Femur (tissue), 1 donor: ENCODE measurements around the gene FN3KRP.

Source experiments
- DNase-seq: peaks from one replicate; pipeline ENCODE4 v3.0.0-alpha.2; 2017

FN3KRP gene, protein sequence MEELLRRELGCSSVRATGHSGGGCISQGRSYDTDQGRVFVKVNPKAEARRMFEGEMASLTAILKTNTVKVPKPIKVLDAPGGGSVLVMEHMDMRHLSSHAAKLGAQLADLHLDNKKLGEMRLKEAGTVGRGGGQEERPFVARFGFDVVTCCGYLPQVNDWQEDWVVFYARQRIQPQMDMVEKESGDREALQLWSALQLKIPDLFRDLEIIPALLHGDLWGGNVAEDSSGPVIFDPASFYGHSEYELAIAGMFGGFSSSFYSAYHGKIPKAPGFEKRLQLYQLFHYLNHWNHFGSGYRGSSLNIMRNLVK

DNA sequence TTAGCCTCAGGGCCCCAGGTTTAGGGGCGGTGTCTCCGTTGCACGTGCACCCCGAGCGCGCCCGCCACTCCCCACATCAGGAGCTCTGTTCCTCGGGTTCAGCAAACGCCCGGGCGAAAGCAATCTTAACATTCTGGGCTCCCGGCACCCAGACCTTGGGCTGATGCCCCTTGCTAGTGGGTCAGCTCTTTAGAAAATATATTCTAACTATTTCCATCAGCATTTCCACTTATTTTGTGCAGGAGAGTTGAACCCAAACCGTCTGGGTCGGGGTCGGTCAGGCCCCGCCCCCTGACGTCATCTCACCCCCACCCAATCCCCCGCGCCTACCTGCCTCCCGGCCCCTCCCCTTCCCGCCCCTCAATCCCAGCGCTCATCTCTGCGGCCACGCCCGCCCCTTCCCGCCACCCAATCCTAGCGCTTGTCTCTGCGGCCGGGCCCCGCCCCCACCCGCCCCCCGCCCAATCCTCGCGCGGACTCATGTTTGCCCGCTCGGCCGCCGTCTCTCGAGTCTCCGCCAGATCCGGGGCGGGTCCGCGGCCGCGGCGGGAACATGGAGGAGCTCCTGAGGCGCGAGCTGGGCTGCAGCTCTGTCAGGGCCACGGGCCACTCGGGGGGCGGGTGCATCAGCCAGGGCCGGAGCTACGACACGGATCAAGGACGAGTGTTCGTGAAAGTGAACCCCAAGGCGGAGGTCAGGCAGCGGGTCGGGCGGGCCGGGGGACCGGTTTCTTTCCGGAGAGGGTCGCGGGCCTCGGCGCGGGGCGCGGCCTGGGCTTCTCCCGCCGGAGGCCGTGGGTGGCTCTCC, at the start of gene FN3KRP:
Gene FN3KRP, plus strand, starts transcription at position 504 of the 808 bp plus-strand sequence. Its CDS starts 50 bp downstream, at position 554.
- peak; percentile 98 for DNase-seq

DNA sequence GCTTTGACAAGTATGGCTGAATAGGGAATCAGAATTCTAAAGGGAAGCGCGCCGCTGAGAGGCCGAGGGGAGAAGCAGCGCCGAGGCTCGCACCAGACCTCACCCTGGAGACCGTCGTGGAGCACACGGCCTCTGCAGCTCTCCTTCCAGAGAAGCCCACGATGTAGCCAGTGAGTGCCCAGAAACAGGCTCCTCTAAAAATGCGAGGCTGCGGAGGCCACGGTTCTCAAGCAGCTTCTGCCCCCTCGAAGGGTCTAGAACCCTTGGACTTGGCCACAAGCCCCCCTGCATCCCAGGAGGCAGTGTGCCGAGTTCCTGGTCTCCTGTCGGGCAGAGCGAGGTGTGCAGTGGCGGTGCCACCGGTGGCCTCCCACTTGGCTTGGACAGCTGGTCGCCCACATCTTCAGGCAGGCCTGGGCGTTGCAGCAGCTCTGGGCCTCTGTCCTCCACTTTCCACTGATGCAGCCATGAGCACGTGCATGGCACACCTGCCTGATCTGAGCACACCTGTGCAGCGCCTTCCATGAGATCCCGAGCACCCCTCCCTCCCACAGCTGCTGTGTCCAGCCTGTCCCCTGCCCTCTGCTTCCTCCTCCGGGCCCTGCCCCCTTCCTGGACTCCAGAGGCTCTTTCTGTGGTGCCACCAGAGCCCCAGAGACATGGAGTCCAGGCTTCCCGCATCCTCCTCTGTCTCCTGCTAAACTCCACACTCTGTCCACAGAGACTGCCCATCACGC, 49.4 kb upstream of the FN3KRP start:
- no peak for DNase-seq

DNA sequence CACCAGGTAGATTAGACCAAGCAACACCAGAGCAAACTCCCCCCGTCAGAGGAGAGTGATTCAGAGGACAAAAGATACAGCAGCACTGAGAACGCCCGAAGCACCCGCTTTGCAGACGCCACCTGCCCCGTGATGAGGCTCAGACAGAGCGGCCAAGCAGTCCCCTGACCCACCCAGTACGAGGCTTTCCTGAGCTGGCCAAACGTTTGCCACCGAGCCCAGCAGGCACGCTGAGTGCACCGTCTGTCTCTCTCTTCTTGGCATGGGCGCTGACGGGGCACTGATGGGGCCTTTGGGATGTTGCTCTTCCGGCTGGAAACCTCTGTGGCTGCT, 48.9 kb upstream of the FN3KRP start:
- DNase-seq = no peak

DNA sequence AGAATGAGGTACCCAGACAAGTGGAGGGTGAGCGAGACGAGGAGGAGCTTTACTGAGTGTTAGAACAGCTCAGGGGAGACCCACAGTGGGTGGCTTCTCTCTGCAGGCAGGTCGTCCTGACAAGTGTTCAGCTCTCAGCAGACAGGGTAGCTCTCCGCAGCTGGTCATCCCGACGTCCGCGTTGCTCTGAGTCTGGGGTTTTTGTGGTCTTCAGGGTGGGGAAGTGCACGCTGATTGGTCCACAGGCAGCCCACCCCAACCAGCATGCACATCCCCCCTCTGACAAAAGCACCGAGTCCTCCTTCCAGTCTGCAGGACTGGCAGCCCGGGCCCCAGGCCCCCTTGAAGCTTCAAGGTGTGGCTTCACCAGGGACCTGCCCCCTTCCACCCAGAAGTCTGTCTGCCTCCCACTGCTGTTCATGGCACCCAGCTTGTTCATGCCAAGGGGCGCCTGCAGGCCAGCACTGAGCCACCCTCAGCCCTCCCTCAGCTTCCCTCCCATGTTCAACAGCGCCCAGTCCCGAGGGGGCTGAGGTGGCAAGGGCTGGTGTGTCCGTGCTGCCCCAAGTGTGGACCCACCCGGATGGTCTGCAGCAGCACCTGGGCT, 48.4 kb upstream of the FN3KRP start:
- no peak for DNase-seq

DNA sequence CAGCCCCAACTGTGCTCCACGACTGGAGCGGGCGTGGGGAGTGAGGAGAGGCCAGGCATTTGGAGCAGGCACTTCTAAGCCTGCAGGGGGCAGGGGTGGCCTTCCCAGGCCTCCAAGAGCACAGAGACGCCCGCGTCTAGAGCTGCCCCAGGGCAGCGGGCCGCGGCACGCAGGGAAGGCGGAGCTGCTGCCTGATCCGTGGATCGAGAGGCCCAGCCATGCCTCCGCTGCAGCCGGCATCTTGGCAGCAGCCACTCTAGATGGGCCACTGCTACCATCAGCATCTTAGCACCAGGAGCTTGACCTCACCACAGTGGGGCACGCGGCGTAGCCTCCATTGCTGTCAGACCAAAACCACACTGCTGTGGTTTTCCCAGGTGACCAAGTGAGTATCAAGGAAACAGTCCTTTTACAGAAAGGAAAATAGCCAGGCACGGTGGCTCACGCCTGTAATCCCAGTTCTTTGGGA, 47.8 kb upstream of the FN3KRP start:
- DNase-seq = peak; percentile 67

DNA sequence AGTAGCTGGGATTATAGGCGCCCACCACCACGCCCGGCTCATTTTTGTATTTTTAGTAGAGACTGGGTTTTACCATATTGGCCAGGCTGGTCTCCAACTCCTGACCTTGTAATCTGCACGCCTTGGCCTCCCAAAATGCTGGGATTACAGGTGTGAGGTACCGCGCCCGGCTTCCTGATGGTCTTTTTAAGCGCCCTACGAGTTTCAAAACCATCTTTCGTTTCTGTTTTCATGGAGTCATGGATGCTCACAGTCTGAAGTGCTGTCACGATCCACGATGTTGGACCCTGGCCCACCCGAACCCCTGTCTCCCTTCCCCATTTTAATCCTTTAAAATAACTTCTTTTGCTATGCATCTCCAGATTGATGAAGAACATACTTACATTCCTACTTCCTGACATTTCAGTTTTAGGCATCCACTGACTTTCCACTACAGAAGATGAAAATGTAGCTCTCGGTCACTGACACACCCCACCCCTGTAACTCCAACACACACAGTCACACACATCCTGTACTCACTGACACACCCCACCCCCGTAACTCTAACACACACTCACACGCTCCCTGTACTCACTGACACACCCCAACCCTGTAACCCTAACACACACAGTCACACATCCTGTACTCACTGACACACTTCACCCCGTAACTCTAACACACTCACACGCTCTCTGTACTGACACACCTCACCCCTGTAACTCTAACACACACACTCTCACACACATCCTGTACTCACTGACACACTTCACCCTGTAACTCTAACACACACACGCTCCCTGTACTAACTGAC, 45.6 kb upstream of the FN3KRP start:
- DNase-seq = no peak

DNA sequence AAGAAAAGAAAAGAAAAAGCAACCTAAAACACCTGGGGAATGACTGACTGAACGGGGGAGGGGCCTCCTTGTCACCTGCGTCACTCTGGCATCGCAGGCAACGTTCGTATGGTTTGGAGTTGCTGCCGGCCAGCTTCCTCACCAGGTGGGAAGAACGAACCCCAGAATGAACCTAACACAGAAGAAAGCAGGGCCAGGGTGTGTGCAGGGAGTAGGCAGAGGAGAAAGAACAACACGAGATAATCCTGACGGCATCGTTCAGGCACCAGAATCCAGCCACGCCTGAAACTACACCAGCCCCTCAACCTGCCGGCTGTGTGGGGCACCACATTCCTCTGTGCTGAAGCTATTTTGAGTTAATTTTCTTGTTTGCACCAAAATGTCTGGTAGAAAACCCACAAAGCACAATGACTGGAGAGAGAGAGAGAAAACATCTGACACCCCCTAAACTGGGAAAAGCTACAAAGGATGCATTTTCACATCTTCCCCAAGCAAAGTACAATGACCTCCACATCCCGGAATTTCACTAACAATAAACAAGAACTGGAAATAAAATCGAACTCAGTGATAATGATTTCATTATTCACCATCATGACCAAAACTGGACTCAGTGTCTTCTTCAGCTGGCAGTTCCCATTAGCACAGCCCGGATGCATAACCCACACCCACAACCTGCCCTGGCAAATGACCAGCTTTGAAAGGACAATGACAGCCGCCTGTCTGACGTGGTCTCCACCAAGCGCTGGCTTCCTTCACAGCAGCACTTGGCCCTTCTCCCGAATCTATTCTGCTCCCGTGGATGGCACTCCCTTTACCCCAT, 41.6 kb upstream of the FN3KRP start:
- DNase-seq = no peak

DNA sequence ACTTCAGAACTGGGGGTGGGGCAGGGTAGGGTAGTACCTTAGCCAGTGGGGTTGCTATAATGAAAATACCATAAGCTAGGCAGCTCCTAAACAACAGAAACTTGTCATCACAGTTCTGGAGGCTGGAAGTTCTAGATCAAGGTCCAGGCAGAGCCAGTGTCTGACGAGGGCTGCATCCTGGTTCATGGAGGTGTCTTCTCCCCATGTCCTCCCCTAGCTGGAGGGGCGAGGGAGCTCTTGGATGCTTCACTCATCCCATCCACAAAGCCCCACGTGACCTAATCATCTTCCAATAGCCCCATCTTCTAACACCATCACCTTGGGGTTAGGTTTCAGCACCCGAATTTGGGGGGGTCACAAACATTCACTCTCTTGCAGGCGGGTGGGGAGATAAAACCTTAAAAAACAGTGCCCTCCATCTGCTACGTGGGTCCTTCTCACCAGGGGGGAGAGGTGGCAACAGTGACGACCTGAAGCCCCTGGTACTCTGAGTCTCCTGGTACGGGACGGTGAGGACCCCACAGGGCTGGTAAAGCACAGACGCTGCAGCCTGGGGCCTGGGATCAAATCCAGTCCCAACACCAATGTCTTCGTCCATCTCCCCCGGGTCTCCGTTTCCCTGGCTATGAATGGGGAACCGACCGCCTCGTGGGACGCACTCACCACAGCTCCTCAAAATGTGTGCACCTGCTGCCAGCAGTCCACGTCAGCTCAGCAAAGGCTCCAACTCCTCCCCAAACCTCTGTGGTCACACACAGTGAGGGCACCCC, 40.8 kb upstream of the FN3KRP start:
- no peak for DNase-seq

DNA sequence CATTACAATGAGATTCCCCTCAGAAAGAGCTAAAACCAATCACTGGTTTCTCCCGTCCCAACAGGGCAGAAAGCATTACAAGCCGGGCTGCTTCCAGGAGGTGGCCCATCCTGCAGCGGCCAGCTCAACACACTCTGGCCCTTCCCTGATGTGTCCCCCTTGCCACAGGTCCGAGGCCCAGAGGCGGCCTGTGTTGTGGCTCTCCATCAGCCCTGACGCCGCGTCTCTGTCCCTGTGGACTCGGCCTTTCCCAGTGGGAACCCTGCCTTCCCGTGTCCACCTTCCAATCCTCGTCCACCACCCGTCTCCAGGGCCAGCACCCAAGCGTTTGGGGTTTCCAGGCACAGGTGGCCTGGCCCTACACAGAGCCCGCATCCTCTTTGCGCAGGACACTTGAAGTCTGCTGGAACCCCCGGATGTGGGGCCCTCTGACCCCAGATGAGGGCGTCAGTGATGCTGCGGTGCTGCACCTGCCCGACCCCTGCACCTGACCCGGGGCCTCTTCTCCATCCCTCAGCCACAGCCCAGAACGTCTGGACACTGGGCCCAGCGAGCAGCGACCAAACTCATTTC, 39.1 kb upstream of the FN3KRP start:
- no peak for DNase-seq

DNA sequence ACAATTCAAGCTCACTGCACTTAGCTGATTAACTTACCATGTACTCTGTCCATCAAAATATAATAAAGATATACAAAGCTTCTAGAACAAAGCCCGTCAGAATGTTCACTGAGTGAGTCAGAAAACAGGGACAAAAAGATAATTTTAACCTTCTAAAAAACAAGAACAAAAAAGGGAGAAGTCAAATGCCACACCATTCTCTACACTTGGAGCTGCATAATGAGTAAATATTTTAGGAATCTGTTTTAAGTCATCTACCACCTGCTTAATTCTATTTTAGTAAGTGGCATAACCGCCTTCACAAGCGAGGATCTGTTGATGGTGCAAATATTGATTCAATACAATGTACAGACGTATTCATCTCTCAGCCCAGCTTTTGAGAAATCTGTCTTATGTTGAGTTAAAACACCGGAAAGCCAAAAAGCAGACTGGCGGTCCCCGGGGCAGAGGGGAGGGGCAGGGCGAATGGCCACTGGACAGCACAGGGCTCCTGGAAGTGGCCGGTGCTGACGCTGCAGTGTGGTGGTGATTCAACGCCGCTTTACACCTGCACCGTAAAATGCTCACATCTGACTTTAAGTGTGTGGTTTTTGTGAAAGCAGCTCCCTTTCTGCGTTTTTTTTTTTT, 38.1 kb upstream of the FN3KRP start:
- DNase-seq = no peak

DNA sequence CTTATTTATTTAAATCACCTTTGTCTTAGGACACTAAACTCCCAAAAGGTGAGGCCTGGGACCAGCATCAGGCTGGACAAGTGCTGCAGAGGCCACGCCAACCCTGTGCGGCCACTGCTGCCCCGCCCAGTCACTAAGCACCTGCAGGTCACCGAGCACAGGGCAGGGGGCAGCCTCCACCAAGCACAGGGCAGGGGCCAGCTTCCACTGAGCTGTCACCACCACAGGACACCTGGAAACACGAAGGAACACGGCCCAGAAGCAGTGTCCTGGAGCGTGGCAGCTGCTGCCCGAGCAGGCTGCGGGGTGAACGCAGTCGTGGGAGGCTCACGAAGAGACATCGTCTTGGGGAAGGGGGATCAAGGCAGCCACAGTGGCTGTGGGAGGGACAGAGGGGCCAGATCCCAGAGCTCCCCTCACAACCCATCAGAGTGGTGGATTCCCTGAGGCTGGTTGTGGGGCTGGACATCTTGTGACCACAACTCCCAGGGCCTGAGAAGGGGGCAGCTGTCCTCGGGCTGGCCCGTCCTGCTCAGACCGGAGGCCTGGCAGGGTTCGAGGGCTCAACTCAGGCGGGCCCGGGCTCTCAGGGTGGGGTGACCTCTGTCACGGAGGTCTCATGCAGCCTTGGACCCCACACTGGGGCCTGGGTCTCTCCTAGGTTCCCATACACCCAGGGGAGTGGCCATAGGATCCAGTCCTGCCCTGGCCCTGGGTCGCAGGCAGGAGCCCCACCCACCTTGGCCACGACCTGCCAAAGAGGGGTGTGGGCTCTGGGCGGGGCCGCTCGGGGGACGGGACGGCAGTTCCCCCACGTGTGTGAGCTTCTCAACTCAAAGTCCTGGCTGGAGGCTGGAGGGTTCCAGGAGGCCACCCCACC, 36.7 kb upstream of the FN3KRP start:
- no peak for DNase-seq

DNA sequence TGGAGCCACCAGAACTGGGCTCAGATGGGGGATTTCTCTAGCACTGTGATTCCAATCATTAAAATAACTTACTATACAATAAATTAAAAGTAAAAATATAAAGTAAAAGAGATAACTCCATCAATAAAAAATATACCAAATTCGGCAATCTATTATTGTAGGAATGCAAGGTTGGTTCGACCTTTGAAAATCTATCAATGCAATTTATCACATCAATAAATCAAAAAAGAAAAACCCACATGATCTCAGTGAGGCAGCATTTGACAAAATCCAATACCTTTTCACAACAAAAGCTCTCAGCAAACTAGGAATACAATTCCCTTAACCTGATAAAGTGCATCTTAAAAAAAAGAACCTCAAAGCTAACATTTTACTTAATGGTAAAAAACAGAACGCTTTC, 35.0 kb upstream of the FN3KRP start:
- DNase-seq = no peak

DNA sequence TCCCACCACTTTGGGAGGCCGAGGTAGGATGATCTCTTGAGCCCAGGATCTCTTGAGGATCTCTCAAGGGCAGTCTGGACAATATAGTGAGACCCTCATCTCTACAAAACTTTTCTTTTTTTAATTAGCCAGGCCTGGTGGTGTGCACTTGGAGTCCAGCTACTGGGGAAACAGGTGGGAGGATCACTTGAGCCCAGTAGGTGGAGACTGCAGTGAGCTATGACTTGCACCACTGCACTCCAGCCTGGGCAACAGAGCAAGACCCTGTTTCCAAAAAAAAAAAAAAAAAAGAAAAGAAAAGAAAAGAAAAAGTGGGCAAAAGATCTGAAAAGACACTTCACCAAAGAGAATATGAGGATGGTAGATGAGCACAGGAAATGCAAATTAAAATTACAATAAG, 33.0 kb upstream of the FN3KRP start:
- DNase-seq = no peak

DNA sequence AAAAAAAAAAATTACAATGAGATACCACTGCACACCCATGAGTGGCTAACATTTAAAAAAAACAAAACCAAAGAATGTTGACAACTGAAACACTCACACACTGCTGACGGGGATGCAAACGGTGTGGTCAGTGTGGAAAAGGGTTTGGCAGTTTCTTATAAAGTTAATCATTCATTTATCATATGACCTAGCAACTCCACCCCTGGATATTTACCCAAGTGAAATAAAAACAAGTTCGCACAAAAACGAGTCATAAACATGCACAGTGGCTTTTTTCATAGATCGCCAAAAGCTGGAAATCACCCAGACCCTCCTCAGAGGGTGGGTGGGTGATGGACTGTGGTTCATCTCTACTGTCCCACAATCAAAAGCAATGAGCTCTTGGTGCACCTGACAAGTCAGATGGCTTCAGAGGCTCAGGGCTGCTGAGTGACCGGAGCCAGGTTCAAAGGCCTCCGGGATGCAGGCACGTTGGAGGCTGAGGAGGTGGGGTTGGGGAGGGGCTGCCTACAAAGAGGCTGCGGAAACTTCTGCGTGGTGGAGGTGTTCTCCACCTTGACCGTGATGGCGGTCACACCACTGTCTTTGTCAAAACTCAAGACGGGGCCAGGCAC, 32.2 kb upstream of the FN3KRP start:
- no peak for DNase-seq

DNA sequence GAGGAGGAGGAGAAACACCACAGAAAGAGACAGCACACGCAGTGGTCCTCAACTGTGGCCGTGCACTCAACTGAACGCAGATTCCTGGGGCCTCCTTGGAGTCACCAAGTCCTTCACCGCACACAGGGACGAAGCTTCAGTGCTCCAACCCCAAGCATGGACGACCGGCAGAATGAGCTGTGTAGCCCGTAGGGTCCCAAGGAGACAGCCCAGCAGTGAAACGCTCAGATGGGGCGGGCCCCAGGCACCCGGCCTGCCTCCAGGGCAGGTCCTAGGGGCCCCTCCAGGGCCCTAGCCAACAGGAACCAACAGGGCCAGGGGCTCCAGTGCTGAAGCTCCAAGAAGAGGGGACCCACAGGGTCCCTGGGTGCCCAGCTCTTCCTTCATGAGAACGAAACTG, 31.2 kb upstream of the FN3KRP start:
- DNase-seq = no peak

DNA sequence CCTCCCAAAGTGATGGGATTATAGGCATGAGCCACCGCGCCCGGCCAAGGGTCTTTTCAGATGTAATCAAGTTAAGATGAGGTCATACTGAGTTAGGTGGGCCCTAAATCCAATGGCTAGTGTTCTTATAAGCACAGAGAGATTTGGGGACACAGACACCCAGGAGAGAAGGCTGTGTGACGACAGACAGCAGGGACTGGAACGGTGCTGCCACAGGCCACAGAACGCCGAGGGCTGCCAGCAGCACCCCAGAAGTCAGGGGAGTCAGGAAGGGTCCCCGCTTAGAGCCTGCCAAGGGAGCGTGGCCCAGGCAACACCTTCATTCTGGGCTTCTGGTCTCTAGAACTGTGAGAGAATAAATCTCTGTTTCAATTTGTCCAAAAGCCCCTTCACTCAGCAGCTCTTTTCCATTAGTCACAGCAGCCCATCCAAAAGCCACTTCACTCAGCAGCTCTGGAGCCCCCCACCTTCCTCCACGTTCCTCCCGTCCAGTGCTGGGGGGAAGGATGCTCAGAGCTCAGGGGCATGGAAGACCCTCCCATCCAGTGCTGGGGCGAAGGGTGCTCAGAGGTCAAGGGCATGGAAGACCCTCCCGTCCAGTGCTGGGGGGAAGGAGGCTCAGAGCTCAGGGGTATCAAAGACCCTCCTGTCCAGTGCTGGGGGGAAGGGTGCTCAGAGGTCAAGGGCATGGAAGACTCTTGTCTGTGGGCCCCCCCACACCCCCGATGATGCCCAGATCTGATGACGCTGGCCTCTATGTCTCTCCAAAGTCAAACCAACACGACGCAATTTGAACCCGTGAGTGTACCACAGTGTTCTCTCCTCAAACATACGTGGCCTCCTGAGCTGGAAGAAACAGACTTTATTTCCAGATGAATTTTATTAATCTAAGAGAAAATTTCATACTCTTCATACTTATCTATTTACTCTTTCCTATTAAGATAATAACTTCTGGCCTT, 29.9 kb upstream of the FN3KRP start:
- DNase-seq = no peak

DNA sequence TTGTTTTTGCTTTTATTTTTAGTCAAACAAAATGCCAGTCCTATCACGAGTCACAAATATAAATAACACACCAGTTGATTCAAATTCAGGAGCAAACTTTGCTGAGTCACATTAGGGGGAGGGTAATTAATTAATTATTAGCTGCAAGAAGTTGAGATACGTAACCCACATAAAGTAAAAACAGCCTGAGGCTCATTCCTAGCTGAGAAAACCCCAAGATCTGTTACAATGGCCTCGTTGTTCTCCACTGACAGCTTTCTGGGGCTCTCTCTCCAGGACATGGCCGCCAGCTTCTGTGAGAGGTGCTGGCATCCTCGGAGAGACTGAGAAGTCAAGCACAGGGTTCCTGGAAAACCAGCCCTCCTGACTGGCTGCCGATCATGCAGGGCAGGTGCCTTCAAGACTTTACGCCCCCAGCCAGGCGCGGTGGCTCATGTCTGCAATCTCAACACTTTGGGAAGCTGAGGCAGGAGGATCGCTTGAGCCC, 29.1 kb upstream of the FN3KRP start:
- no peak for DNase-seq
